Measurements from ENCODE around the gene SPP2. TPM values are rescaled to one million over a fixed set of nuclear protein-coding genes. Genes with fewer than 3 reads are reported as not detected.

SPP2 gene
- total and polyA plus RNA-seq, 2 of the 8 experiments (the other 6 are each of a cell fraction or from before 2014, with no cell fraction given), result not detected

DNA sequence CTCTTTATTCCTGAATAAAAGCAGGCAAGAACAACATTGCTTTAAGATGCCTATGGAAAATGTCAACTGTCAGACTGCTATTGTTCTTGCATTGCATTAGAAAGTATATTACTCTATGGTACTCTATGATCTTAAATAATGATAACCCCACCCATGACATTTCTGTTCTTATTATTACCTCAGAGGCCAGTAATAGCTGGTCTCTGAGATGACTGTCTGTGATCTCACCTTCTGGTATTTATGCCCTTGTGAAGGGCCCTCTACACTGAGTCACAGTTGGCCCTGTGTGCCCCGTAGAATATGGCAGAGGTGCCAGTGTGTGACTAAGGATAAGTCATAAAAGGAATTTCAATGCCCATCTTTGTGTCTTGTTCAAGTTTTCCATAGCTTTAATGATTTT is 61.0 kb downstream of the SPP2 start (continued):
- TF ChIP-seq, protein P1, sequence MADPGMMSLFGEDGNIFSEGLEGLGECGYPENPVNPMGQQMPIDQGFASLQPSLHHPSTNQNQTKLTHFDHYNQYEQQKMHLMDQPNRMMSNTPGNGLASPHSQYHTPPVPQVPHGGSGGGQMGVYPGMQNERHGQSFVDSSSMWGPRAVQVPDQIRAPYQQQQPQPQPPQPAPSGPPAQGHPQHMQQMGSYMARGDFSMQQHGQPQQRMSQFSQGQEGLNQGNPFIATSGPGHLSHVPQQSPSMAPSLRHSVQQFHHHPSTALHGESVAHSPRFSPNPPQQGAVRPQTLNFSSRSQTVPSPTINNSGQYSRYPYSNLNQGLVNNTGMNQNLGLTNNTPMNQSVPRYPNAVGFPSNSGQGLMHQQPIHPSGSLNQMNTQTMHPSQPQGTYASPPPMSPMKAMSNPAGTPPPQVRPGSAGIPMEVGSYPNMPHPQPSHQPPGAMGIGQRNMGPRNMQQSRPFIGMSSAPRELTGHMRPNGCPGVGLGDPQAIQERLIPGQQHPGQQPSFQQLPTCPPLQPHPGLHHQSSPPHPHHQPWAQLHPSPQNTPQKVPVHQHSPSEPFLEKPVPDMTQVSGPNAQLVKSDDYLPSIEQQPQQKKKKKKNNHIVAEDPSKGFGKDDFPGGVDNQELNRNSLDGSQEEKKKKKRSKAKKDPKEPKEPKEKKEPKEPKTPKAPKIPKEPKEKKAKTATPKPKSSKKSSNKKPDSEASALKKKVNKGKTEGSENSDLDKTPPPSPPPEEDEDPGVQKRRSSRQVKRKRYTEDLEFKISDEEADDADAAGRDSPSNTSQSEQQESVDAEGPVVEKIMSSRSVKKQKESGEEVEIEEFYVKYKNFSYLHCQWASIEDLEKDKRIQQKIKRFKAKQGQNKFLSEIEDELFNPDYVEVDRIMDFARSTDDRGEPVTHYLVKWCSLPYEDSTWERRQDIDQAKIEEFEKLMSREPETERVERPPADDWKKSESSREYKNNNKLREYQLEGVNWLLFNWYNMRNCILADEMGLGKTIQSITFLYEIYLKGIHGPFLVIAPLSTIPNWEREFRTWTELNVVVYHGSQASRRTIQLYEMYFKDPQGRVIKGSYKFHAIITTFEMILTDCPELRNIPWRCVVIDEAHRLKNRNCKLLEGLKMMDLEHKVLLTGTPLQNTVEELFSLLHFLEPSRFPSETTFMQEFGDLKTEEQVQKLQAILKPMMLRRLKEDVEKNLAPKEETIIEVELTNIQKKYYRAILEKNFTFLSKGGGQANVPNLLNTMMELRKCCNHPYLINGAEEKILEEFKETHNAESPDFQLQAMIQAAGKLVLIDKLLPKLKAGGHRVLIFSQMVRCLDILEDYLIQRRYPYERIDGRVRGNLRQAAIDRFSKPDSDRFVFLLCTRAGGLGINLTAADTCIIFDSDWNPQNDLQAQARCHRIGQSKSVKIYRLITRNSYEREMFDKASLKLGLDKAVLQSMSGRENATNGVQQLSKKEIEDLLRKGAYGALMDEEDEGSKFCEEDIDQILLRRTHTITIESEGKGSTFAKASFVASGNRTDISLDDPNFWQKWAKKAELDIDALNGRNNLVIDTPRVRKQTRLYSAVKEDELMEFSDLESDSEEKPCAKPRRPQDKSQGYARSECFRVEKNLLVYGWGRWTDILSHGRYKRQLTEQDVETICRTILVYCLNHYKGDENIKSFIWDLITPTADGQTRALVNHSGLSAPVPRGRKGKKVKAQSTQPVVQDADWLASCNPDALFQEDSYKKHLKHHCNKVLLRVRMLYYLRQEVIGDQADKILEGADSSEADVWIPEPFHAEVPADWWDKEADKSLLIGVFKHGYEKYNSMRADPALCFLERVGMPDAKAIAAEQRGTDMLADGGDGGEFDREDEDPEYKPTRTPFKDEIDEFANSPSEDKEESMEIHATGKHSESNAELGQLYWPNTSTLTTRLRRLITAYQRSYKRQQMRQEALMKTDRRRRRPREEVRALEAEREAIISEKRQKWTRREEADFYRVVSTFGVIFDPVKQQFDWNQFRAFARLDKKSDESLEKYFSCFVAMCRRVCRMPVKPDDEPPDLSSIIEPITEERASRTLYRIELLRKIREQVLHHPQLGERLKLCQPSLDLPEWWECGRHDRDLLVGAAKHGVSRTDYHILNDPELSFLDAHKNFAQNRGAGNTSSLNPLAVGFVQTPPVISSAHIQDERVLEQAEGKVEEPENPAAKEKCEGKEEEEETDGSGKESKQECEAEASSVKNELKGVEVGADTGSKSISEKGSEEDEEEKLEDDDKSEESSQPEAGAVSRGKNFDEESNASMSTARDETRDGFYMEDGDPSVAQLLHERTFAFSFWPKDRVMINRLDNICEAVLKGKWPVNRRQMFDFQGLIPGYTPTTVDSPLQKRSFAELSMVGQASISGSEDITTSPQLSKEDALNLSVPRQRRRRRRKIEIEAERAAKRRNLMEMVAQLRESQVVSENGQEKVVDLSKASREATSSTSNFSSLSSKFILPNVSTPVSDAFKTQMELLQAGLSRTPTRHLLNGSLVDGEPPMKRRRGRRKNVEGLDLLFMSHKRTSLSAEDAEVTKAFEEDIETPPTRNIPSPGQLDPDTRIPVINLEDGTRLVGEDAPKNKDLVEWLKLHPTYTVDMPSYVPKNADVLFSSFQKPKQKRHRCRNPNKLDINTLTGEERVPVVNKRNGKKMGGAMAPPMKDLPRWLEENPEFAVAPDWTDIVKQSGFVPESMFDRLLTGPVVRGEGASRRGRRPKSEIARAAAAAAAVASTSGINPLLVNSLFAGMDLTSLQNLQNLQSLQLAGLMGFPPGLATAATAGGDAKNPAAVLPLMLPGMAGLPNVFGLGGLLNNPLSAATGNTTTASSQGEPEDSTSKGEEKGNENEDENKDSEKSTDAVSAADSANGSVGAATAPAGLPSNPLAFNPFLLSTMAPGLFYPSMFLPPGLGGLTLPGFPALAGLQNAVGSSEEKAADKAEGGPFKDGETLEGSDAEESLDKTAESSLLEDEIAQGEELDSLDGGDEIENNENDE (IDR thresholded peaks at IDR 0.05; ENCODE audit: insufficient replicate concordance, low read length), result no peak
- TF ChIP-seq, protein P2, sequence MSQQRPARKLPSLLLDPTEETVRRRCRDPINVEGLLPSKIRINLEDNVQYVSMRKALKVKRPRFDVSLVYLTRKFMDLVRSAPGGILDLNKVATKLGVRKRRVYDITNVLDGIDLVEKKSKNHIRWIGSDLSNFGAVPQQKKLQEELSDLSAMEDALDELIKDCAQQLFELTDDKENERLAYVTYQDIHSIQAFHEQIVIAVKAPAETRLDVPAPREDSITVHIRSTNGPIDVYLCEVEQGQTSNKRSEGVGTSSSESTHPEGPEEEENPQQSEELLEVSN (IDR thresholded peaks at IDR 0.05), result no peak
- TF ChIP-seq GABPA (IDR thresholded peaks at IDR 0.05; ENCODE audit: borderline replicate concordance, insufficient read depth, low read length) (no peak), ASH2L (IDR thresholded peaks at IDR 0.05; ENCODE audit: low read length) (no peak), SP1 (IDR thresholded peaks at IDR 0.05; ENCODE audit: low read depth, low read length) (no peak), CHD1 (IDR thresholded peaks at IDR 0.05; ENCODE audit: low read depth, low read length) (no peak), SUZ12 (IDR thresholded peaks at IDR 0.05; ENCODE audit: low read length) (no peak), ZNF274 (IDR thresholded peaks at IDR 0.05; ENCODE audit: borderline replicate concordance, extremely low read depth, low read length) (no peak)

Data from H1 (cell line).